ENCODE data around the gene PPP2R2D. TPM values are rescaled to one million over a fixed set of nuclear protein-coding genes. Genes with fewer than 3 reads are reported as not detected.

PPP2R2D gene
- polyA plus RNA-seq, 4 donors = 38.5 to 53.4 (median 41.8) TPM

DNA sequence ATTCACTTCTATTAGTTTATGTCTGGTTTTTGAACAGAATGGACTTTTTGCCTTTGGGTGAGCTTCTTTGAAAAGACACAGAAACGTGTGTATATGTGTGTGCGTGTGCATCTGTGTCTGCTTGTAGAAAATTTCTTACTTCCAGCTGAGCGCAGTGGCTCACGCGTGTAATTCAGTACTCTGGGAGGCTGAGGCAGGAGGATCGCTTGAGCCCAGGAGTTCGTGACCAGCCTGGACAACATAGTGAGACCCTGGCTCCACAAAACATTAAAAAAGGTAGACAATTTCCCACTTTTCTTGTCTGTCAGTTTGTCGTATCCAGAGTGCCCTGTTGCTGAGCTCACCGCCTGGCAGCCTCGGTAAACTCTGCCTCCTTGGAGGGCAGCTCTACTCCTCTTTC is 25.4 kb downstream of the PPP2R2D start:
- no peak for DNase-seq (ENCODE audit: low read depth in 4 of 4, low spot score in 2 of 4)

DNA sequence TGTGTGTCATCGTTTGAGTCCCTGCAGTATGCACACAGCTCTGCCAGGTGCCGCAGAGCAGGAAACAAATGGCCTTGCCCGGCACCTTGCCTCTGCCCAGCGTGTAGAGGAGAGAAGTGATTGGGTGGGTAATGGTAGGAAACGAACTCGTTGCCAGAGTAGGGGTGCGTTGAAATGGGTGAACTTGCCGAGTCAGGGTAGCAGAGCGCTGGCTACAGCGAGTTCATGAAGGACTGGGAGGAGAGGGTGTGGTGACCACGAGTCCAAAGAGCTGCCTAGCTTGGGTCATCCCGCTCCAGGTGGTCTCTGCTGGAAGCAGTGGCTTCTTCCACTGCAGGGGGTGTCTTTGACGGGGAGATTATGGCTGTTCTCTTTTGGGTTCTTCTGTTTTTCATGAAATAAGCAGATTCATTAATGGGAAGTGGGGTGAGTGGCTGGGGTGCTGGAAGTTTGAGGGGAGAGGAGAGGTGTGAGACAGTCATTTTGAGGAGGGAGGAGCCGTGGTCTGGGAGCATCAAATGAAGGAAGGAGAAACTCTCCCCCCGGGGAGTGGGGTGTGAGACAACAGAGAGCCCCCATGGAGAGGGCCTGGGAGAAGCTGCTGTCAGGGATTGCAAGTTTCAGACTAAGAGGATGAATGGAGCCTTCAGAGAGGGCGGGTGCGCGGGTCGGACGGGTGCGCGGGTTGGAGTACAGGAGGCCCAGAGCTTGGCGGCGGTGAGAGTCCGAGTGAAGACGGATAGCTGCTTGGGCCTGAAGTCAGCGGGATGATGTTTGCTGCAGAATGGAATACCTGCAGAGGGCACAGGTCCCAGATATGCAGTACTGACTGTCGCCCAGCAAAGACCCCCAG is 26.2 kb downstream of the PPP2R2D start:
- no peak for DNase-seq (ENCODE audit: low read depth in 4 of 4, low spot score in 2 of 4)

DNA sequence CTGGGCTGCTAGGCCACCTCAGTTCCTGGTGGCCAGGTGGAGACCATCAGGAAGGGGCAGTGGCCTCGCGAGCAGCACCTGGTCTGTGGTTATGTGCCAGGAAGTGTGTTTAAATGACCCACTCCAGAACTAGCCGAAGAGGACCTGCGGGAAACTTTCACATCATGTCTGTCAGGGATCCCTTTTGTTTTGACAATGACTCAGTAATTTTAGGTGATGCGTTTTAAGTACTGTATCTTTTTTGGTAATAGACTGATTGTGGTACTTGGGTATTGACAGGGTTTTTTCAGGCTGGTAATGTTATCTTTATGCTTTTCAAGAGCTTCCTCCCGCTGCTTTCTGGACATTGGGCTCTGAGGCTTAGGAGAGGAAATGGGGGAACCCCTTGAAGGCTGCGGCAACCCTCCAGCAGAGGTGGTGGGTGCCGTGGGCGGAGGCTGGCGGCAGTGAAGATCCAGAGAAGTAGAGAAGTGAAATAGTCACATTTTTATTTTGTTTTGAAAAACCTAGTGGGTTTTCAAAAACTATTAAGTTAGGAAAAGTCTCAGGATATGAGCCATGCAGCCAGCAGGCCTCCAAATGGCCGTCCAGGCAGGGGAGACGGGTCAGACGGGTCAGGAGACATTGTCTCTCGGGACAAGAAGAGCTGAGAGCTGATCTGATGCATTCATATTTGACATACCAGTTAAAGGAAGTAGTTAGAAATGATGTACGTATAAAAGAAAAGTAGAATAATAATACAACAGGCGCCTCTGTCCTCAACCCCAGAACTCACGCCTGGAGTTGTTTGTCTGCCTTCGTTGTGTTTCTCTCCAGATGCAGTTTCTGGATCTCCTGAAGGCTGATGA is 27.7 kb downstream of the PPP2R2D start:
- DNase-seq (ENCODE audit: low read depth in 4 of 4, low spot score in 2 of 4) = no peak

DNA sequence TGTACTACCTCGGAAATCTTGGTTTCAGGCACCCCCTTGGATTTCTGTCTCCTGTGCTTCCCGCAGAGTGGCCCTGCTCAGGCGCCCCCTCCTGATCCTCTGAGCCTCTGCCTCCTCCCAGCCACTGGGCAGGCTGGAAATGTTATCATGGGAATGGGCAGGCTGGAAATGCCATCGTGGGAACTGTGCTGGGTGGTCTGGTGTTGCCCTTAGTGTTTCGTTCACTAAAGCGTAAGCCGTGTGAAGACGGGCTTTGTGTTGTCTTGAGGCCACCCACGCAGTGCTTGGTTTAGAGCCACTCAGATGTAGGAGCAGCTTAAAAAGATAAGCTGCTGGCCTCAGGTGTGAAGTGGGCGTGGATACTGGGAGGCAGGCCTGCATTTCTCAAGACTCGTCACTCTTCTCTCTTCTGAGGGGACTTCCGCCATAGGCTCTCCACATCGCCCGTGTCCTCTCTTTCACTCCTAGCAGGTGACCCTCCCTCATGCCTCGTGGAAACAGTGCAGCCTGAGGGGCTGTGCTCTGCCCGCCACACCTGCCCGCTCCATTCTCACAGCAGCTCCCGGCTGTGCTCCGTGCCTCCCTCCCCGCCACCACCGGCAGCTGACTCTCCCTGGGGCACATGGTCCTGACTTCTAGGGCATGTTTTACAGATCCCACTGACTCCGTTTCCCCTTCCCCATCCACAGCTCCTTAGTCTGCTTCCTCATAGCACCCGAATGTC is 28.5 kb downstream of the PPP2R2D start:
- no peak for DNase-seq (ENCODE audit: low read depth in 4 of 4, low spot score in 2 of 4)

- no peak for DNase-seq (ENCODE audit: low read depth in 4 of 4, low spot score in 2 of 4)
Observed at GRCh38 chr10:131930150-131930549, 29.3 kb downstream of the PPP2R2D start.

DNA sequence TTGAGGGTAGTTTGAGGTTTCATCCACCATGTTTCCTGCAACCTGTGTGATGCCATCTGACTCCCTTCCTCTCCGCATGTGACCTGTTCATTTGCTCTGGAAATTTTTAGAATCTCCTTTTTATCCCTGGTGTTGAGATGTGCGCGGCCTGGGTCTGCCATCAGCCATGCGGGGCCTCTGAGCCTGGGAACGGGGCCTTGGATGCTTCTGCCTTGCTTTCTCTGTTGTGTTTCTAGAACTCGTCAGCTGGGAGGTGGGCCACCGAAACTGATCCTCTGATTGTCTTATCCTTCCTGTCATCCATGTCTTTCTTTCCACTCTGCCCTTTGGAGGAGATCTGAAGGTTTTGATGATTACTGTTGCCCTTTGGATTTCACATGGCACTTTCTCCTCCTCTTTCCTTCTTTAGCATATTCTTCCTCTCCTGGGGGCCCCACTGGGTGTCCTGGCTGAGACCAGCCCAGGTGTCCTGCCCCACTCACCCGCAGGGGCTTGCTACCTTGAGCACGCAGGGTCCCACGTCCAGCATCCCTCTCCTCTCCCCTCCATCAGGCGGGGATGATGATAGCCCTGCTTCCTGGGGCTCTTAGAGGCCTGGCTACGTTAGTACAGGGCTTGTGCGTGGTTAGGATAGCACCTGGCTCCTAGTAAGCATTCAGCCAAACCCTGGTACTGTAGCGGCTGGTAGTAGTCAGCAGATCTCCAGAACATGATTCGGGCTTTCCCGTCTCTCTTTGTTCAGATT is 29.9 kb downstream of the PPP2R2D start:
- no peak for DNase-seq (ENCODE audit: low read depth in 4 of 4, low spot score in 2 of 4)

DNA sequence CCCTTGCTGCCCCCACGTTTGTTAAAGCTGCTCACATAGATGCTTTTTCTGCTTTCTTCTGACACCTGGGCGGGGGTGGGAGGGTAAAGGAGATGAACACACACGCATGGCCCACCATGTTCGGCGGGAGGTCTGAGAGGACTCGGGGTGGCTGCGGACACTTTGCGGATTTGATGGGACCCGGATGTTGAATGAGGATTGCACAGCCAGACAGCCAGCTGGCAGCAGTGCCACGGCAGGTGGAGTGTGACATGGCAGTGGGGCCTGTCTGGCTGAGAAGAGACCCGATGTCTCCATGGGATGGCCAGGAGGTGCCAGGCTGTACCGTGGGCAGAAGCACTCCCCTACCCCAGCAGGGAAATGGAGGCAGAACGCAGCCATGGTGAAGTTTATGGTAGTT is 31.2 kb downstream of the PPP2R2D start:
- DNase-seq (ENCODE audit: low read depth in 4 of 4, low spot score in 2 of 4) = no peak

- no peak for DNase-seq (ENCODE audit: low read depth in 4 of 4, low spot score in 2 of 4)
Observed at GRCh38 chr10:131933016-131933695, 32.3 kb downstream of the PPP2R2D start.

DNA sequence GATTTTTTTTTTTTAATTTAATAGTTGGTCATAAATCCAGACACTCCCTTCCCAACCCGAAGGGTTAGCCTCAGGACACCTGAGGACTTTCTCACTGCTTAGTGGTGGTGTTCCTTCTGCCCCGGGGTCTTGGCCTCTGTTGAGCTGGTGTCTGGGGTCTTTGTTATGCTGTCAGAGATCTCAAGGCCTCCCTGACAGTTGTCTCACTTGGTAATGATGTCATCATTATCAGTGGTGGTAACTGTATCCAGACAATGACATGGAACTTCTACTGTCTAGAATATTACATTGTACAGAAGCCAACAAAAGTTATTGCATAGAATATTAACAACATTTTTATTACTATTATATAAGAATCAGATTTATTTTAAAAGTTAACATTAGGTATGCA is 32.9 kb downstream of the PPP2R2D start:
- DNase-seq (ENCODE audit: low read depth in 4 of 4, low spot score in 2 of 4) = no peak

DNA sequence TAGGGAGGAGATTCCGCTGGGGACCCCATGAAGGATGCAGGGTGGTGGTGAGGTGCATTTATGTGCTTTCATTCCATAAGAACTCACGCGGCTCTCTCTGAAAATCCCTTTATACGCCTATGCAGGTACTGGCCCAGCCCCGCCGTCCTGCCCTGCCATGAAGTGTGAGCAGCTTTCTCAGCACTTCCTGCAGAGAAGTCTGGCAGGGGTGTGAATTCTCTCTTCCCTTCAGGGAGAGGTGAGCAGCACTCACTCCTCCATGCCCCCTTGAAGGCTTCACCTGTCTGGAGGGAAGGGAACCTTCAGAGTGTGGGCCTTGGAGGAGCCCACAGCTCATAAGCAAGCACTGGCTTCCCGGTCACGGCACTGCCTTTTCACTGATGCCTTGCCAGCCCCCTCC is 34.0 kb downstream of the PPP2R2D start:
- no peak for DNase-seq (ENCODE audit: low read depth in 4 of 4, low spot score in 2 of 4)

DNA sequence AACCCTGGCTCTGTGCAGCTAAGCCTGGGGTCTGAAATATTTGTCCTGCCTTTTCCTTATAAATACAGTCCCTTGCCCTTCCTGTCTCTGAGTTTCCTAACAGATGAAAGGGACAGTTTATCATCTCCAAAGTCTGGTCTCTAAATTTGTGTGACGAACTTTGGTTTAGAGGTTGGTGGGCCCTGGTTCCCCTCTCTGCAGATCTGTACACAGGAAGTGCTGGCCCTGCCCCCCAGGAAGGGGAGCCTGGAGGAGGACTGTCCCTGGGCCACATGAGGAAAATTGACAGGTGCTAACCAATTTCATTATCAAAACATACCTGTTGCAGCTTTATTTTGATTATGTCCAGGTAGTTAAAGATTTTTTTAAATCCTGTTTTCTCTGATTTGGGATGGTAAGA is 34.5 kb downstream of the PPP2R2D start:
- DNase-seq (ENCODE audit: low read depth in 4 of 4, low spot score in 2 of 4) = no peak

- no peak for DNase-seq (ENCODE audit: low read depth in 4 of 4, low spot score in 2 of 4)
Observed at GRCh38 chr10:131936294-131936693, 35.5 kb downstream of the PPP2R2D start.

- DNase-seq (ENCODE audit: low read depth in 4 of 4, low spot score in 2 of 4) = no peak
Observed at GRCh38 chr10:131936736-131937135, 35.9 kb downstream of the PPP2R2D start.

DNA sequence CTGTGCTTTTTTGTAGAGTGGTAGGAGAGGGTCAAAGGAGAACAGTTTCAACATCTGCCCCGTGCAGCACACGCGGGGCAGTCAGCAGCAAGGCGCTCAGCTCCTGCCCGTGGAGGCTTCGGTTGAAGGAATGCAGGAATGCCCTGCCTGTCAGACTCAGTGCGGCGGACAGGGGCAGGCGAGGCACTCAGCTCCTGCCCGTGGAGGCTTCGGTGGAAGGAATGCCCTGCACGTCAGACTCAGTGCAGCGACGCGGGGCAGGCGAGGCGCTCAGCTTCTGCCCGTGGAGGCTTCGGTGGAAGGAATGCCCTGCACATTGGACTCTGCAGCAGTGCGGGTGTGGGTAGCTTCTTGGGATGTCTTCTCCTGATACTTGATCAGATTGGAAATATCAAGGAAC is 37.0 kb downstream of the PPP2R2D start:
- DNase-seq (ENCODE audit: low read depth in 4 of 4, low spot score in 2 of 4) = peak in 1 of 4 donors; percentile 28

- no peak for DNase-seq (ENCODE audit: low read depth in 4 of 4, low spot score in 2 of 4)
Observed at GRCh38 chr10:131938681-131939080, 37.9 kb downstream of the PPP2R2D start.

DNA sequence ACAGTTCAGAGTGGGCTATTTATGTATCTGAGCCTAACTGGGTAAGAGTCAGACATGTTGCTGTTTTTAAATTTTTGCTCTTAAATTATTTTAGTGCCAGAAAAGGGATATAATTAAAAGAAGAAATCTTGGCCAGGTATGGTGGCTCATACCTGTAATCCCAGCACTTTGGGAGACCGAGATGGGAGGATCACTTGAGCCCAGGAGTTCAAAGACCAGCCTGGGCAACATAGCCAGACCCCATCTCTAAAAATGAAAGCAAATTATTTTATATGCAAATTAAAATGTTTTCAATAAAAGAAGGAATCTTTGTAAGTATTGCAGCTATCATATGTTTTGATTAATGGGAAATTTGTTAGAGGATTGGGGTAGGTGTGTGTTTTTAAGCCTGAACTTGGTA is 41.6 kb downstream of the PPP2R2D start:
- no peak for DNase-seq (ENCODE audit: low read depth in 4 of 4, low spot score in 2 of 4)

DNA sequence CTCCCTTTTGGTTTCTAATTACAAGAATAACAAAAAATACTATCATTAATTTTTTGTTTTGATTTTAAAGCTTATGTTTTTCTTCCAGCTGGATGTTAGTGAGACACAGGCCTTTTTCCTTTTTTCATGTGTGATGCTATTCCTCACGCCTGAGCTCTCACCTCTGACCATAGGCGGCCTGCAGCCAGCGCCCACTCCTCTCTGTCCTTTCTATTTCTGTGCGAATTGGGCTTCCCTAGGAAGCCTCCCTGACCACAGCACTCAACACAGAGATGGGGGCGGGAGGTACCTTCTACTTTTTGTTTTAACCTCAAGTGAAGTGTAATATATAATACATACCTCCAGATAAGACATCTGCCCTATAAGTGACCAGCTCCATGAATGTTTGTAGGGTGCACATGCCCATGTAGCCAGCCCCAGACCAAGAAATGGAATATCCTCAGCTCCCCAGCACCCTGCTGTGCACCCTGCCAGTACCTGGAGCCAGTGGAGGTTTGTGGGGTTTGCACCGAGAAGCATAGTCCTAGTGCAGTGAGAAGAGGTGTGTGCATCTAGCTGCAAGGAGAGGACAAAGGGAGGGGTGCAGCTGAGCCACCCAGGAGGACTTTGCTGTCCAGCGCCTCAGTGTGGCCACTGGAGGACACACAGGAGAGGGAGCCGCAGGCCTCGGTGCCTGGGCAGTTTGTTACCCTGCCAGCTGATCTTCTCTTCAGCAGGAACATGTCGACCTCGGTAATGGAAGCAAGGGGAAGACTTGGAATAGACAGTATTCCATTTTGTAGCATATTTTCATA is 42.4 kb downstream of the PPP2R2D start:
- DNase-seq (ENCODE audit: low read depth in 4 of 4, low spot score in 2 of 4) = no peak

DNA sequence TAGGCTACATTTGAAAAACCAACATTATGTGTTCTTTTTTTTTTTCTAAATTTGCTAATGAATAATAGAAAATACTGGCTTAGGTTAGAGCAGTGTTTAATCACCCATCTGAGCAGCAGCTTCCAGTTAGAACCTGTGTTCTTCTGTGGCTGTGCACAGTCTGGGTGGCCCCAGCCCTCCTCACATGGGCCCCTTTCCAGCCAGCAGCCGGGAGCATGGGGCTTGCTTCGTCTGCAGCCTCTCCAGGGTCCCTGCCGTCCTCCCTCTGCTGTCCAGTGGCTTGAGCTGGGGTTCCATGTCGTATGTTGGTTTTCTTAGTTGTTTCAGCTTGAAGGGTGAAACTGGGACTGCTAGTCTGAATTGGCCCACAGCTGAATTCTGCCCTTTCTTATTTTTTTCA is 43.6 kb downstream of the PPP2R2D start:
- no peak for DNase-seq (ENCODE audit: low read depth in 4 of 4, low spot score in 2 of 4)
